ENCODE results near the gene NTRK2. TPM values are rescaled to one million over a fixed set of nuclear protein-coding genes. Genes with fewer than 3 reads are reported as not detected.

NTRK2 gene
- total and polyA plus RNA-seq, 10 of the 15 experiments (the other 5 are each of a cell fraction or from before 2014, with no cell fraction given) = 0.42 to 4.6 (median 0.65) TPM

- TF ChIP-seq TARDBP (IDR thresholded peaks at IDR 0.05; ENCODE audit: borderline replicate concordance) (no peak), USF2 (IDR thresholded peaks at IDR 0.05; ENCODE audit: borderline replicate concordance, low read depth, low read length) (no peak), MAX (IDR thresholded peaks at IDR 0.05; ENCODE audit: low read depth, low read length) (no peak), RELB (IDR thresholded peaks at IDR 0.05; ENCODE audit: low read depth) (no peak), WRNIP1 (IDR thresholded peaks at IDR 0.05; ENCODE audit: borderline replicate concordance, low read depth, low read length) (no peak), SMAD1 (IDR thresholded peaks at IDR 0.05; ENCODE audit: low read depth, partially characterized antibody) (no peak)
Measured at GRCh38 chr9:84659773-84660172, 9.8 kb upstream of the NTRK2 start (continued).

- Histone ChIP-seq H3K4me1 (ENCODE audit: control insufficient read depth, insufficient read depth, low read length) (peaks cover 4% of the 10 kb centered on the region; the same call in 1 of the 2 replicates), H3K79me2 (ENCODE audit: control insufficient read depth, insufficient read depth, low read length) (no peaks in the 10 kb centered on the region), H3K9me3 (replicated peaks; ENCODE audit: control insufficient read depth, insufficient read depth, low read length) (no peaks in the 10 kb centered on the region), H3K4me2 (ENCODE audit: control insufficient read depth, insufficient read depth) (peak overlapping the region; percentile 93), H4K20me1 (ENCODE audit: control insufficient read depth, insufficient read depth) (no peaks in the 10 kb centered on the region; the same call in 1 of the 2 replicates), H3K27me3 (replicated peaks in 1 of 2; ENCODE audit: control insufficient read depth in 2 of 2, insufficient read depth in 2 of 2, low read length in 1 of 2) (peaks cover 5 to 11% of the 10 kb centered on the region in 2 experiments; a peak in 3 of 4 replicates), H3K9ac (ENCODE audit: control insufficient read depth, insufficient read depth, low read length) (no peak overlapping the region), H2AFZ (ENCODE audit: control insufficient read depth, low read depth, low read length) (no peak overlapping the region; the same call in 1 of the 2 replicates), H3K4me3 (peak overlapping the region; percentile 56), H3K27ac (ENCODE audit: control insufficient read depth, insufficient read depth) (no peak overlapping the region), H3K36me3 (ENCODE audit: control insufficient read depth in 2 of 2, insufficient read depth in 2 of 2, low read length in 1 of 2) (no peaks in the 10 kb centered on the region)
- DNase-seq (ENCODE audit: low read depth, low spot score) = no peak
- POLR2A ChIA-PET = interaction anchor here (0.7 kb wide), 1 partner anchor 591 kb away, joined by 3 read pairs; no protein-coding TSS in a partner anchor
- FAIRE-seq = no peak
- ATAC-seq = peak; percentile 61
- in situ Hi-C loops (cut with MboI) = loop anchor here (10.0 kb wide), 1 partner anchor 273 kb away; no protein-coding TSS in a partner anchor
- WGBS (ENCODE audit: insufficient coverage, insufficient replicate concordance, low lambda C conversion rate, missing lambda C conversion rate) = 21% methylated on average over 27 of the region's 27 CpGs
- RAD21 ChIA-PET (ENCODE audit: unreplicated experiment) = interaction anchor here (0.6 to 2.1 kb wide), 2 partner anchors 27 to 735 kb away, joined by 3 to 7 read pairs; no protein-coding TSS in a partner anchor
- TF ChIP-seq GABPA (IDR thresholded peaks at IDR 0.05; ENCODE audit: low read depth) (no peak), CTCF (IDR thresholded peaks at IDR 0.05 in 2 of 3, conservative IDR thresholded peaks at IDR 0.05 in 1 of 3; ENCODE audit: control insufficient read depth in 2 of 3, extremely low read depth in 1 of 3, insufficient read depth in 1 of 3, low read depth in 3 of 3, low read length in 3 of 3) (peak; percentile 19 to 55 (median 46); a peak in 5 of 6 replicates), SMC3 (IDR thresholded peaks at IDR 0.05; ENCODE audit: borderline replicate concordance, low read length) (0 out of 2 replicates have a peak, but pooled peaks have one; percentile 9), IRF4 (IDR thresholded peaks at IDR 0.05; ENCODE audit: low read depth, low read length) (no peak)
- SMC1A ChIA-PET (ENCODE audit: uncharacterized antibody, unreplicated experiment) = interaction anchor here (1.3 kb wide), 1 partner anchor 28 kb away, joined by 3 read pairs; no protein-coding TSS in a partner anchor
- intact Hi-C loops (cut with micrococcal nuclease; ENCODE audit: unreplicated experiment) = loop anchor here (2.0 to 10.0 kb wide), 4 partner anchors 117 to 590 kb away; no protein-coding TSS in a partner anchor
- CTCF ChIA-PET = interaction anchor here (1.0 to 2.0 kb wide), 2 partner anchors 112 to 120 kb away, joined by 3 to 11 read pairs; no protein-coding TSS in a partner anchor
- BruUV-seq (replicated peaks) = no TSS peak
Measured at GRCh38 chr9:84667571-84668195, 1.8 kb upstream of the NTRK2 start.
